KOPT-K1 (cell line): ENCODE results near the gene PHACTR1.

ENCODE experiments used
- H3K27ac ChIP-seq: fragments of 200-600 bp; sonication (generic); 2 replicates; pipeline ENCODE4 v1.5.1; 2016; ENCODE audit warnings: antibody characterized with exemption, mild to moderate bottlenecking, low read depth, low read length; ENCODE audit not compliant: poor library complexity, severe bottlenecking
- H3K36me3 ChIP-seq: fragments of 200-600 bp; sonication (generic); 2 replicates; pipeline ENCODE4 v1.5.1; 2017; ENCODE audit warnings: antibody characterized with exemption, mild to moderate bottlenecking, low read length, moderate library complexity; ENCODE audit not compliant: insufficient read depth
- H3K9me3 ChIP-seq: fragments of 200-600 bp; sonication (generic); 2 replicates; pipeline ENCODE4 v1.5.1; 2017; ENCODE audit warnings: antibody characterized with exemption, low read length, mild to moderate bottlenecking; ENCODE audit not compliant: insufficient read depth, poor library complexity, severe bottlenecking

Gene PHACTR1

GRCh38 chr6:13001927-13002326, 285.4 kb downstream of the PHACTR1 start:
- Histone ChIP-seq H3K9me3 (no peaks in the 10 kb centered on the region), H3K36me3 (no peaks in the 10 kb centered on the region), H3K27ac (no peak overlapping the region)

GRCh38 chr6:13004601-13005000, 288.0 kb downstream of the PHACTR1 start:
- no peaks in the 10 kb centered on the region for H3K9me3 ChIP-seq
- H3K36me3 ChIP-seq = no peaks in the 10 kb centered on the region
- H3K27ac ChIP-seq = no peak overlapping the region

DNA sequence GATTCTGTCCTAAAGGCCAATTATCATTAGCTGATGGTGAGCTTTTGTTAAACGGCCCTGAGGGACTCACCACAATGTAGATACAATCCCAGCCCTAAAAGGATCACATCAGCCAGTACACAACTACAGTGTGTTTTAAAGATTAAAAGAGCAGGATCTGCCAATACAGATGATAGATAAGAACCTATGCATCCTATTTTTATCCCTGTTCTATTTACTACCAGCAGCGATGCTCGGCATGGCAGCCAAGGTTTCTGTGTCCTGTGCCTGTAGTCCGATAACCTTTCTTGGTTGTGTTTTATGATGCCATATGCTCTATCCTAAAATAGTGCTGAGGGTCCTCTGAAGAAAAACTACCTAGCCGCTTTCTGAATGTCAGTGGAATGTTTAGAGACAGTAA, 289.4 kb downstream of the PHACTR1 start:
- Histone ChIP-seq H3K27ac (no peak overlapping the region), H3K9me3 (no peaks in the 10 kb centered on the region)

DNA sequence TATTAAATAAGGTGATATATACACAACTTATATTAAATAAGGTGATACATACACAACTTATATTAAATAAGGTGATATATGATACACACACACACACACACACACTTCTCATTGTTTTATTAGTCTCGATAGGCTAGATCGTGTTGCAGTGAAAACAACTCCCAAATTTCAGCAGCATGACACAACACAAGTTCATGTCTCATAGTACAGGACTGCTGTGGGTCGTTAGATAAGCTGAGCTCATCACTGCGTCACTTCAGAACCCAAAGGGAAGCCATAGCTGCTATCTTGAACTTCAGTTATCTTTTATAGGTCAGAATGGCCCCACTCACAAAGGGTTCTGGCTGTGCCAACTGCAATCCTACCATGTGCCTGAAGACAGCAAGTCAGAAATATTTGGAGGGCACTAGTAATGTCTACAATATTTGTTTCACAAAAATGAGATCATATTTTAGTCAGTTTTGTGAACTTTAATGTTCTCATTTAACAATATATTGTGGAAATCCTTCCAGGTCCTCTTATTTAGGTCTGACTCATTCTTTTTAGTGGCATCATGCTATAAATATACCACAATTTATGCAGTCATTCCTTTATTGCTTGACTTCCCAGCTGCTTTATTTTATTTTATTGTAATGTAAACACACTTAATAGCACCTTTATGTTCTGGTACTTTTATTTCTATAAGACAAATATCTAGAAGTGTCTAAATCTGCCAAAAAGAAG, 290.2 kb downstream of the PHACTR1 start:
- Histone ChIP-seq H3K9me3 (no peaks in the 10 kb centered on the region), H3K36me3 (no peaks in the 10 kb centered on the region), H3K27ac (no peak overlapping the region)

More for the DNA sequence above, 289.4 kb downstream of the PHACTR1 start:
- H3K36me3 ChIP-seq = no peaks in the 10 kb centered on the region

DNA sequence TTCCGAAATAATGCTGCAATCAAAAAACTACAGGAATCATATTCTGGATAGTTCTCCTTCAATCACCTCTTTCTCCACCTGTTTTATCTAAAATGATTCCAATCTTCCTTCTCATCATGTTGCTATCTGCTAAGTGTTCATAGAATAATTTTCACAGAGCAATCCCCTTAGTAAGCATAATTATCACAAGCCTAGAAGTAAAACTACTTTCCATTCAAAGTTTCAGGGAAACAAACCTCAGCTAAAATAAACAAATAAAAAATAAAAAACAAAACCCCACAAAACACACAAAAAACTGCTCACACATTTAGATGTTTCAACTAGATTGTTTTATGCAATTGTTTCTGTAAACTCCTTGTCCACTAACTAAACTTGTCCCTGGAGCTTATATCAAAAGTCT, 291.2 kb downstream of the PHACTR1 start:
- Histone ChIP-seq H3K9me3 (no peaks in the 10 kb centered on the region), H3K27ac (no peak overlapping the region), H3K36me3 (no peaks in the 10 kb centered on the region)

DNA sequence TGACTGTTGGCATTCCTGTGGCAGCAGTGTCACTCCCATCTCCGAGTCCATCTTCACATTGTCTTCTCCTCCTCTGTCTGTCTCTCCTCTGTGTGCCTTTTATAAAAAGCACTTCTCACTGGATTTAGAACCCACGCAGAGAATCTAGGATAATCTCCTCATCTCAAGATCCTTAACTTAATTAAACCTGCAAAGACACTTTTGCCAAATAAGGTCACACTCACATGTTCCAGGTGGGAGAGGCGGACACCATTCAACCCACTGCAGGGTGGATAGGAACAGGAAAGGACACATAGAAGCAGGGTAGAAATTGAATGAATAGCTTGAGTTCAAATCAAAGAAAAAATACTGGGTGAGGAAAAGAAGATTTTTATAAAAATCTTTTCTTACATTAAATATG, 292.5 kb downstream of the PHACTR1 start:
- H3K36me3 ChIP-seq = no peaks in the 10 kb centered on the region
- H3K9me3 ChIP-seq = no peaks in the 10 kb centered on the region
- H3K27ac ChIP-seq = no peak overlapping the region

GRCh38 chr6:13009461-13009860, 292.9 kb downstream of the PHACTR1 start:
- Histone ChIP-seq H3K9me3 (no peaks in the 10 kb centered on the region), H3K36me3 (no peaks in the 10 kb centered on the region), H3K27ac (no peak overlapping the region)

GRCh38 chr6:13011612-13012146, 295.1 kb downstream of the PHACTR1 start:
- Histone ChIP-seq H3K36me3 (no peaks in the 10 kb centered on the region), H3K27ac (no peak overlapping the region), H3K9me3 (no peaks in the 10 kb centered on the region)

DNA sequence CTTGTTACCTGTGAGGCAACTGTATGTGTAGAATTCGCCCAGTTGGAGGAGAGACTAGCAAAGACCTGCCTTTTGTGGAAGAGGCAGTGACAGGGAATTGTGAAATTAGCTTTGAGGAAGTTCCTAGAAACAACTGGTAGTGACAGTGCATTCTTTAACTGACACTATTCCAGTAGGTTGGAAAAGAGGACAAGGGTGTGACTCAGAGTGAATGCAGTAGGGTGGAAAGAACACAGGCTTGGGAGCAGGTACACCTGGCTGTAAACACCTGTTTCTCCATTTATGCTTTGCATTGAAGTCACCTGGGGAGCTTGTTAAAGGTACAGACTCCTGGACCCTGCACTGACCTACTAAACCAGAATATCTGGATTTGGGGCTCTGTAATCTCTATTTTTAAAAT, 295.7 kb downstream of the PHACTR1 start:
- H3K9me3 ChIP-seq = no peaks in the 10 kb centered on the region
- no peaks in the 10 kb centered on the region for H3K36me3 ChIP-seq

DNA sequence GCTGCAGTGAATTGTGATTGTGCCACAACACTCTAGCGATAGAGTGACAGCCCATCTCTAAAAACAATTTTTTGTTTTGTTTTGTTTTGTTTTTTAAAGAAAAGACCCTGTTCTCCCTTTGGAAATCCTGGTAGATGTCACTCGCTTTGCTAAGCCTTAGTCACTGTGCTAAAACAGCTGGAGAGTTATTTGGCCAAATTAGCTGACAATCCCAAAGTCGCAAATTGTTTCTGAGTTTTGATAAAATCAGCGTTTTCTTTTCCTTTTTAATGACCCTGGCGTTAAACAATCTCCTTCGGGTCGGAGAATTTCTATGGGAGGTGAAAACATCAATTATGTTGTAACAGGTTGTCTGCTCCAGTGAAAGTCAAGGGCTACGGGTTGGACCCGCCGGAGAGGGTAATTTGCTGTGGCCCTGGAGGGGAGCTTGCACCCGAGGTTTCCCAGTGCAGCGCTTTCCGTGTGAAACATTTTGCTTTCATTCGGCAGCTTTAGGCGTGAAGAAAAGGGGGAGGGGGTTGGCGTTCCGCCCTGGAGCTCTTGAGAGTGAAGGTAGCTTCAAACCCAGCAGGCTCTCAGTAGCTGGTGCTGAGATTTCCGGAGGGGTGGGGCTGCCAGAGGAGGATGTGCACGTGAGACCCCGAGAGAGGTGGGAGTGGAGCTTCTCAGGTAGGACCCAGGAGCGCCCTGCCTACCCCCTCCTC, 296.6 kb downstream of the PHACTR1 start:
- H3K27ac ChIP-seq = no peak overlapping the region
- H3K36me3 ChIP-seq = no peaks in the 10 kb centered on the region
- H3K9me3 ChIP-seq = no peaks in the 10 kb centered on the region

More for the DNA sequence above, 295.7 kb downstream of the PHACTR1 start:
- H3K27ac ChIP-seq = no peak overlapping the region

DNA sequence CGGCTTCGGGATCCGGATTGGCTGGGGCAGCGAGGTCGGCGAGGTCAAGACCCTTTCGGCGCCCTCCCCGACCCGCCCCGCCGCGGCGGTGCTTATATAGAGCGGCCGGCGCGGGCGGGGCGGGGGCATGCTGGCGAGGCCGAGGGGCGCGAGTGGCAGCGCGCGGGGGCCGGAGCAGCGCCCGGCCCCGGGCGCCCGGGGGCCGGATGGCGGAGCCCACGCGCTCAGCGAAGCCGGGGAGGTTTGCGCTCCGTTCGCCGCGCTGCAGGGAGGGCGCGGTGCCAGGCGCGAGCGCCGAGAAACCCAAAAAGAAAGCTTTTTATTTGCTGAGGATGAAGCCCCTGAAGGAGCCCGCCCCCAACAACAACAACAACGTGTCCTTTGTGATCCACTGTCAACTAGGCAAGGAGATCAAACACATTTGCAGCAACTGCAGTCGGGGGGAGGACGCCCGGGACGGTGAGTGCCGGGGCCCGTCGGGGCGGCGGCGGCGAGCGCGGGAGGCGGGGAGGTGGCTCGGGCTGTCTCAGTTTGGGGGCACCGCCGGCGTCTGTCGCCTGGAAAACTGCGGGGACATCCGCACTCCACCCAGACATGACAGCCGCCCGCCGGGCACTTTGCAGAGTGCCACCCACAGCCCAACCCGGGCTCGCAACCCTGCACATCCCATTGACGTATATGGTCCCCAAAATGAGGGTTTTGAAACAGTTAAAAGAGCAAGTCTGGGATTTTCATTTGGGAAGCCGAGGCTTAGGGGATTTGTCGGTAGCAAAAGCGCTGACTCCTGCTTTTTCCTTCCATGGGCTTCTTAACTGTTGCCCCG, 297.3 kb downstream of the PHACTR1 start:
- no peaks in the 10 kb centered on the region for H3K36me3 ChIP-seq
- no peak overlapping the region for H3K27ac ChIP-seq
- no peaks in the 10 kb centered on the region for H3K9me3 ChIP-seq

GRCh38 chr6:13014504-13015378, 298.2 kb downstream of the PHACTR1 start:
- H3K27ac ChIP-seq = no peak overlapping the region
- no peaks in the 10 kb centered on the region for H3K36me3 ChIP-seq
- H3K9me3 ChIP-seq = no peaks in the 10 kb centered on the region

DNA sequence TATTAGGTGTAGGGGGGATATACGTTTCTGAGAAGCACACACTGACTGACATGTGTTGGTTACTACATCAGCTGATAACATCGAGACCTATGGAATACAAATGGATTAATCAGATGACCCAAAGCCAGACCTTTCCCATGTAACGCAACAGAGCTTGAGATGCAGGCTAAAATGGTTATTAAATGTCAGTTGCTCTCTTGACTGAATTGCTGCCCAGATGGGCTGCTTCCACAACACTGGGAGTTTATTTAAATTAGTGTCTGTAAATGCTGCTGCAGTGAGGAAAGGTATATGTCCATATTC, 298.8 kb downstream of the PHACTR1 start:
- Histone ChIP-seq H3K36me3 (no peaks in the 10 kb centered on the region), H3K9me3 (no peaks in the 10 kb centered on the region), H3K27ac (no peak overlapping the region)

DNA sequence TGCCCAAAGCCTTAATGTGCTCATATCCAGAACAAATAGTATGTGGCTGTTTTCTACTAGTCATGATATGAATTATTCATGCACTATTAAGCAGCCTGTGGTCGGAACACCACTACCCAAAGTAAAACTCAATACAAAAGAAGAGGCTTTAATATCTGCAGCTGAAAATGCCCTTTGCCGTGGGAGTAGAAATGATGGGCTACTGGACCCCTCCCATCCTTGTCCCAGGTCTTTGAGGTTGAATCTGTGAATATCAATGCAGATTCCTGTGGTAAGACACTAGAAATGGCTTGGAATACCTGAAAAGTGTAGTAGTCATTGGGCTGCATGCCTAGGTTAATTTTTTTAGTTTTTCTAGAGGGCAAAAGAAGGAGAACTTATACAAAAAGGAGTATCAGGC, 308.0 kb downstream of the PHACTR1 start:
- no peaks in the 10 kb centered on the region for H3K36me3 ChIP-seq
- H3K27ac ChIP-seq = no peak overlapping the region
- H3K9me3 ChIP-seq = no peaks in the 10 kb centered on the region
